DND-41 (cell line): ENCODE data around the gene PDZRN3.

Experiments
- ATAC-seq: fragments of 200-7000 bp; cut with Tn5 transposase; 3 replicates; pipeline ENCODE4 v1.9.1; 2021; ENCODE audit warnings: low read depth; ENCODE audit not compliant: insufficient read depth
- DNase-seq: peaks from one replicate; pipeline ENCODE4 v3.0.0-alpha.2; 2020
- H2AFZ ChIP-seq: 2 replicates; pipeline ENCODE4 v1.6.0; 2012; ENCODE audit warnings: low read depth, low read length
- H3K27ac ChIP-seq: 2 replicates; pipeline ENCODE4 v1.5.1; 2012; ENCODE audit warnings: low read length, inconsistent platforms
- H3K27me3 ChIP-seq: fragments of 200-600 bp; sonication (generic); 2 replicates; pipeline ENCODE4 v1.6.0; 2012; ENCODE audit warnings: low read length, mild to moderate bottlenecking, inconsistent platforms; ENCODE audit not compliant: insufficient read depth, poor library complexity
- H3K36me3 ChIP-seq: 2 replicates; pipeline ENCODE4 v1.5.1; 2012; ENCODE audit warnings: low read length, inconsistent platforms; ENCODE audit not compliant: insufficient read depth
- H3K4me1 ChIP-seq: 2 replicates; pipeline ENCODE4 v1.5.1; 2012; ENCODE audit warnings: mild to moderate bottlenecking, low read length; ENCODE audit not compliant: insufficient read depth
- H3K4me2 ChIP-seq: 2 replicates; pipeline ENCODE4 v1.6.0; 2012; ENCODE audit warnings: mild to moderate bottlenecking, moderate library complexity, low read length, inconsistent platforms; ENCODE audit not compliant: insufficient read depth
- H3K4me3 ChIP-seq, 2 experiments: fragments of 200-600 bp in 1 of 2; shearing (Covaris generic) in 1 of 2; 2 replicates each; pipeline ENCODE4 v1.5.1; 2012 to 2016; ENCODE audit warnings: inconsistent platforms in 2 of 2, low read length in 2 of 2, mild to moderate bottlenecking in 2 of 2, low read depth in 1 of 2, moderate library complexity in 1 of 2
- H3K79me2 ChIP-seq: 2 replicates; pipeline ENCODE4 v1.6.0; 2012; ENCODE audit warnings: low read length, inconsistent platforms; ENCODE audit not compliant: insufficient read depth
- H3K9ac ChIP-seq: 2 replicates; pipeline ENCODE4 v1.6.0; 2012; ENCODE audit warnings: low read depth, mild to moderate bottlenecking, inconsistent platforms, low read length, moderate library complexity
- H3K9me3 ChIP-seq: 2 replicates; pipeline ENCODE4 v1.5.1; 2012; ENCODE audit warnings: low read length, moderate library complexity, mild to moderate bottlenecking, inconsistent platforms; ENCODE audit not compliant: insufficient read depth, severe bottlenecking
- H4K20me1 ChIP-seq: 2 replicates; pipeline ENCODE4 v1.6.0; 2012; ENCODE audit warnings: low read length; ENCODE audit not compliant: insufficient read depth
- EZH2 ChIP-seq: IDR thresholded peaks from 3 replicates; pipeline ENCODE4 v1.6.1; 2012; ENCODE audit warnings: borderline replicate concordance, low read depth, mild to moderate bottlenecking, moderate library complexity, low read length, inconsistent platforms; ENCODE audit not compliant: severe bottlenecking
- TF ChIP-seq, protein P1 (sequence below): IDR thresholded peaks from 2 replicates; pipeline ENCODE4 v1.5.1; 2012; ENCODE audit warnings: borderline replicate concordance, low read length, moderate library complexity, mild to moderate bottlenecking; ENCODE audit not compliant: poor library complexity, severe bottlenecking; ENCODE audit errors: extremely low read depth

The PDZRN3 gene

GRCh38 chr3:73408634-73409033 lies 216.1 kb downstream of the PDZRN3 start:
- ATAC-seq: no peak
- H4K20me1 ChIP-seq: no peaks in the 10 kb centered on the region
- no peaks in the 10 kb centered on the region for H3K4me1 ChIP-seq
- H3K79me2 ChIP-seq: no peaks in the 10 kb centered on the region
- H3K36me3 ChIP-seq: no peaks in the 10 kb centered on the region
- H3K9ac ChIP-seq: no peak overlapping the region
- no peak overlapping the region for H3K4me2 ChIP-seq
- no peak overlapping the region for H3K4me3 ChIP-seq
- H2AFZ ChIP-seq: no peak overlapping the region
- H3K9me3 ChIP-seq: no peaks in the 10 kb centered on the region
- DNase-seq: no peak
- no peak overlapping the region for H3K27ac ChIP-seq
- TF ChIP-seq EZH2: no peak
- TF ChIP-seq, protein P1, sequence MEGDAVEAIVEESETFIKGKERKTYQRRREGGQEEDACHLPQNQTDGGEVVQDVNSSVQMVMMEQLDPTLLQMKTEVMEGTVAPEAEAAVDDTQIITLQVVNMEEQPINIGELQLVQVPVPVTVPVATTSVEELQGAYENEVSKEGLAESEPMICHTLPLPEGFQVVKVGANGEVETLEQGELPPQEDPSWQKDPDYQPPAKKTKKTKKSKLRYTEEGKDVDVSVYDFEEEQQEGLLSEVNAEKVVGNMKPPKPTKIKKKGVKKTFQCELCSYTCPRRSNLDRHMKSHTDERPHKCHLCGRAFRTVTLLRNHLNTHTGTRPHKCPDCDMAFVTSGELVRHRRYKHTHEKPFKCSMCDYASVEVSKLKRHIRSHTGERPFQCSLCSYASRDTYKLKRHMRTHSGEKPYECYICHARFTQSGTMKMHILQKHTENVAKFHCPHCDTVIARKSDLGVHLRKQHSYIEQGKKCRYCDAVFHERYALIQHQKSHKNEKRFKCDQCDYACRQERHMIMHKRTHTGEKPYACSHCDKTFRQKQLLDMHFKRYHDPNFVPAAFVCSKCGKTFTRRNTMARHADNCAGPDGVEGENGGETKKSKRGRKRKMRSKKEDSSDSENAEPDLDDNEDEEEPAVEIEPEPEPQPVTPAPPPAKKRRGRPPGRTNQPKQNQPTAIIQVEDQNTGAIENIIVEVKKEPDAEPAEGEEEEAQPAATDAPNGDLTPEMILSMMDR: no peak
- H3K27me3 ChIP-seq: peaks cover 5% of the 10 kb centered on the region

- H3K4me3 ChIP-seq: no peak overlapping the region
- no peaks in the 10 kb centered on the region for H4K20me1 ChIP-seq
- no peaks in the 10 kb centered on the region for H3K4me1 ChIP-seq
- TF ChIP-seq, protein P1: no peak
- no peak for TF ChIP-seq EZH2
- no peak overlapping the region for H3K9ac ChIP-seq
- DNase-seq (no peak), ATAC-seq (no peak)
- no peak overlapping the region for H3K4me2 ChIP-seq
- no peak overlapping the region for H3K27ac ChIP-seq
- no peaks in the 10 kb centered on the region for H3K79me2 ChIP-seq
- no peak overlapping the region for H2AFZ ChIP-seq
- no peaks in the 10 kb centered on the region for H3K36me3 ChIP-seq
- H3K9me3 ChIP-seq: no peaks in the 10 kb centered on the region
- H3K27me3 ChIP-seq: peaks cover 5% of the 10 kb centered on the region
Measured at GRCh38 chr3:73407577-73407976, 217.2 kb downstream of the PDZRN3 start.

GRCh38 chr3:73405853-73406252 lies 218.9 kb downstream of the PDZRN3 start:
- ATAC-seq (no peak), DNase-seq (no peak)
- no peaks in the 10 kb centered on the region for H3K4me1 ChIP-seq
- TF ChIP-seq, protein P1: no peak
- no peak for TF ChIP-seq EZH2
- H3K36me3 ChIP-seq: no peaks in the 10 kb centered on the region
- no peak overlapping the region for H3K27ac ChIP-seq
- H3K9me3 ChIP-seq: no peaks in the 10 kb centered on the region
- H4K20me1 ChIP-seq: no peaks in the 10 kb centered on the region
- no peak overlapping the region for H3K9ac ChIP-seq
- H2AFZ ChIP-seq: no peak overlapping the region
- no peaks in the 10 kb centered on the region for H3K79me2 ChIP-seq
- no peak overlapping the region for H3K4me3 ChIP-seq
- H3K27me3 ChIP-seq: peaks cover 5% of the 10 kb centered on the region
- no peak overlapping the region for H3K4me2 ChIP-seq

GRCh38 chr3:73405000-73405399 lies 219.7 kb downstream of the PDZRN3 start:
- no peaks in the 10 kb centered on the region for H3K4me1 ChIP-seq
- TF ChIP-seq EZH2: no peak
- TF ChIP-seq, protein P1: no peak

More at GRCh38 chr3:73405000-73405399, 219.7 kb downstream of the PDZRN3 start:
- Histone ChIP-seq H3K4me2 (no peak overlapping the region), H3K4me3 (no peak overlapping the region), H3K36me3 (no peaks in the 10 kb centered on the region), H3K9ac (no peak overlapping the region), H3K9me3 (no peaks in the 10 kb centered on the region), H3K27ac (no peak overlapping the region), H3K27me3 (no peaks in the 10 kb centered on the region), H3K79me2 (no peaks in the 10 kb centered on the region), H2AFZ (no peak overlapping the region), H4K20me1 (no peaks in the 10 kb centered on the region)
- no peak for ATAC-seq
- no peak for DNase-seq
